ENCODE data around the gene METRN.

GRCh38 chr16:751152-752006 lies 36.5 kb downstream of the METRN start:
- TF ChIP-seq POLR2AphosphoS5 (IDR thresholded peaks at IDR 0.05; ENCODE audit: low read depth, low read length) = no peak
- TF ChIP-seq POLR2A (IDR thresholded peaks at IDR 0.05; ENCODE audit: low read depth, low read length) = no peak

Data from GM12892 (cell line).